H4 (cell line): ENCODE measurements around the gene FMN2. TPM values are rescaled to one million over a fixed set of nuclear protein-coding genes. Genes with fewer than 3 reads are reported as not detected.
"Not testable (repeated sequence)": the region's sequence is repeated elsewhere in the genome, so short reads cannot be mapped to it uniquely, and the experiment has no call there.

Source experiments
- DNase-seq: peaks from one replicate; pipeline ENCODE4 v3.0.0-alpha.2; 2015; ENCODE audit warnings: low spot score
- total RNA-seq: library from RNA; depleted of rRNA; stranded (reverse); fragments of >200 nt; shearing (Covaris generic); gene quantifications from 2 replicates; pipeline ENCODE4 v1.2.3, GENCODE V29; 2014

Gene FMN2
- total RNA-seq, 1 experiment from 2014 or later, result 5.2 TPM

- DNase-seq, result no peak
Observed at GRCh38 chr1:240254778-240255291, 163.2 kb downstream of the FMN2 start.

- DNase-seq, result no peak
Observed at GRCh38 chr1:240255922-240256321, 164.2 kb downstream of the FMN2 start.

DNA sequence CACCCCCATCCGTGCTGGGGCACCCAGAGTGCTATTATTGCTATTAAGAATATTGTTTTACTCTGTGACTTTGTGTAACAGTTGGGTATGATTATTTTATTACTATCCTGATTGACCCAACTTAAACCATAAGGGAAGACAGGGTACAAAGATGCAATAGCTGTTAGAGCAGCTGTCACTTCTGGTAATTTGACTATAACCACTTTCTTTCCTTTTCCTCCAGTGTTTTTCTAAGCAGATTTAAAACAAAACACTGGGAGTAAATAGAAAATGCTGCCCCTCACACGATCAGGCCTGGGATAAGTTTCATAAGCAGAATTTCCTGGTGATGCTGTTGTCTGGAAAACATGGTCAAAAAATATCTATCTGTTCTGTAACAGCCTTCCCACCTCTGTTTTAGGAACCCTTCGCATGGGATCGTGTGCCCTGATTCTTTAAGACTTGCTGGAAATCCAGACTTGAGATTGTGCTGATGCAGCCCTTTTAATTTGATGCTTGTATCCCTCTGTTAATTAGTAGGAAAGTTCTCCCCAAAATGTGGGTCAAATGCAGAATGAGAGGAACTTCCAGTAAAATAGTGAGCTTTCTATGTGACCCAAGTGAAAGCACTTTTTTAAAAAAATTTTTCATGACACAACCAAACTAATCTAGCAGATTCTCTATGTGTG, 165.3 kb downstream of the FMN2 start:
- DNase-seq, result no peak

DNA sequence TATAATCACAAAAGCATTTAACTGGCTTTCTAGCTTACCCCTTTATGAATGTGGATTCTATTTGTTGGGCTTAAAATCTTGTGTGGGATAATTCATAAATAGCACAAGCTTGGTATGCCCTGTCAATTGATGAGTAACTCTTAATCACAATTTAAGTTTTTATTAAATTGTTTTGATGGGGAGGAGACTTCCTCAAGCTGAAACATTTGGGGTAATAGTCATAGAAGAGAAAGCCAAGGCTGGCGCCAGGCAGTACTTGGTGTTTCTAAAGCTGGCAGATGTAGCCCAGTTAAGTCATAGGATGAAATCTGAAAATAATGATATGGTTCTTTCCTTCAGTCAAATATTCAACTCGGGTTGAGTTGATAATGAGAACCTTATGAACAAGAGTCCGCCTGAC, 167.2 kb downstream of the FMN2 start:
- DNase-seq, result no peak

GRCh38 chr1:240264494-240264893, 172.8 kb downstream of the FMN2 start:
- not testable (repeated sequence) for DNase-seq

DNA sequence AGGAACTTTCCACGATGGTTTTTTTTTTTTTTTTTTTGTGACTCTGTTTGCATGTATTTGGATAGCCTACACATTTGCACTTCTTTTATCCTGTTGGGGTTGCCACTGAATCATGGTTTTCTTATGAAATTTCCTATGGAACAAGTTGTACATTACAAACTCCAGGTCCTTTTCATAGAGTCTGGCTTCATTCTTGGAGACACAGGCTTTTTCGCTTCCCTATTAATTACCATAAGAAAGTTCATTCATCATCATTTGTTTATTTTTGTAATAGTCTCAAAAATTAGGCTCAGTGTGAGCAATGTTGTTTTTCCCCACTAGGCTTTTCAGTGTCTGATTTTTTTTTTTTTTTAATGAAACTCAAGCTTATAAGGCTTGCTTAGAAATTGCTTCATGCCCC, 179.4 kb downstream of the FMN2 start:
- DNase-seq, result no peak

DNA sequence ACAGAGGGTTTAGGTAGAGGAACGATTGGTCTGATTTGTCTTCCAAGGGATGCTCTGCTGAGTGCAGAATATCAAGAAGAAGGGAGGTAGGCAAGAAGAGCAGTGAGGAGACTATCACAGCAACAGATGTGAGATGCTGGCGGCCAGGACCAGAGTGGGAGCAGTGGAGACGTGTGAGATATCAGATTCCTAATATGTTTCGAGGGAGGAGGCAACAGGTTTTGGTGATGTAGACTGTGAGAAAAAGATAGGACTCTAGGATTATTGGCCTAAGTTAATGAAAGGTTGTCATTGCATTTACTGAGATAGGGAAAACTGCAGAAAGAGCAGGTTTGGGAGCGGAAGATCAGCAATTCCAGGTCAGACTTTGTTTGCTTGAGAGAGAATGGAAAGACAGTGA, 182.9 kb downstream of the FMN2 start:
- DNase-seq, result no peak

DNA sequence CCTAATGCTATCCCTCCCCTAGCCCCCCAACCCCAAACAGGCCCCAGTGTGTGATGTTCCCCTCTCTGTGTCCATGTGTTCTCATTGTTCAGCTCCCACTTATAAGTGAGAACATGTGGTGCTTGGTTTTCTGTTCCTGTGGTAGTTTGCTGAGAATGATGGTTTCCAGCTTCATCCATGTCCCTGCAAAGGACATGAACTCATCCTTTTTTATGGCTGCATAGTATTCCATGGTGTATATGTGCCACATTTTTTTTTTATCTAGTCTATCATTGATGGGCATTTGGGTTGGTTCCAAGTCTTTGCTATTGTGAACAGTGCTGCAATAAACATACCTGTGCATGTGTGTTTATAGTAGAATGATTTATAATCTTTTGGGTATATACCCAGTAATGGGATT, 183.5 kb downstream of the FMN2 start:
- DNase-seq, result not testable (repeated sequence)

DNA sequence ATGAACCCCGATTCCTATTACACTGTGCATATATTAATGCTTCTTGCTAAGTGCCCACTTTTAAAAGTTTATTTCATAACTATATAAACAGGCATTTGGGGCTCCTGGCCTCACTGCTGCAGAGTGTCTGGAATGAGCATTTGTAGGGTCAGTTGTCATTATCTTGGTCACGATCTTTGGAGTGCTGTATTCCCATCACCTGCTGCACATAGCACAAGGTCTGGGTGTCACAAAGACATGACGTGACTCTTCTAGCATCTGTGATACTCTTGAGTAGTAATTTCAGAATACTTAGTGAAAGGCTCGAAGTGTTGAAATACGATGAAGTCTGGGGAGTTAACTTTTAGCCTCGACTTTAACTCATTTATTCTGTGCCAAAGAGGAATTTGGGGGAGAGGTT, 186.4 kb downstream of the FMN2 start:
- DNase-seq, result no peak

DNA sequence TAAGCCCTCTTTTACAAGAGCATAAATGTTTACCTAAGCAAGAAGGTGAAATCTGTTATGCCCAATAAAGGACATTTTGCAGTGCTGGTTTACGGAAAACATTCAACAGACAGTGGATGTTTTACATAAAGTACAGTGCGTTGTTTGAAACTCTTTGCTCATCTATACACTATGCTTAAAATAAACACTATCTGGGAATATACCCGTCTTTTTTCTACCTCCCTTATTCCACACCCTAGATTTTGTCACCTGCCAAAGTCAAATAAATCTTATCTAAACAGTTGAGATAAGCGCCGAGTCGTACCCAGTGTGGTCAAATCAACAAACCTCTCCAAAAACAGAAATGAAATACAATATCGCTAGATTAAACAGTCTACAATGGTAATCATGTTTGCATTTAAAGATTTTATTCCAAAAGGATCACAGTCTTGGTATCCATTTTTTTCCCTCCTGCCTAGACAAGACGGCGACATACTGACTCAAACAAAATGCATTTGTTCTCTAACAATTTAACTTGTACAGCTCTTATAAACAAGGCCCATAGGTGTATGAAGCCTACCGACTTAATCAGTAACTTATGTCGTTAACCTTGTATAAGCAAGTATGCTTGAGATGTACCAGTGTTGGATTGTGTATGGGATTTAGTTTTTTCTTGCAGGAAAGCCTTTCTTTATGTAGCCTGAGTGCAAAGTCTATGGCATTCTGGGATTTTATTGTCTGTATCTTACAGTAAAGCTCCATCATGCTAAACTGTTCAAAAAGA, 189.1 kb downstream of the FMN2 start:
- DNase-seq, result no peak

DNA sequence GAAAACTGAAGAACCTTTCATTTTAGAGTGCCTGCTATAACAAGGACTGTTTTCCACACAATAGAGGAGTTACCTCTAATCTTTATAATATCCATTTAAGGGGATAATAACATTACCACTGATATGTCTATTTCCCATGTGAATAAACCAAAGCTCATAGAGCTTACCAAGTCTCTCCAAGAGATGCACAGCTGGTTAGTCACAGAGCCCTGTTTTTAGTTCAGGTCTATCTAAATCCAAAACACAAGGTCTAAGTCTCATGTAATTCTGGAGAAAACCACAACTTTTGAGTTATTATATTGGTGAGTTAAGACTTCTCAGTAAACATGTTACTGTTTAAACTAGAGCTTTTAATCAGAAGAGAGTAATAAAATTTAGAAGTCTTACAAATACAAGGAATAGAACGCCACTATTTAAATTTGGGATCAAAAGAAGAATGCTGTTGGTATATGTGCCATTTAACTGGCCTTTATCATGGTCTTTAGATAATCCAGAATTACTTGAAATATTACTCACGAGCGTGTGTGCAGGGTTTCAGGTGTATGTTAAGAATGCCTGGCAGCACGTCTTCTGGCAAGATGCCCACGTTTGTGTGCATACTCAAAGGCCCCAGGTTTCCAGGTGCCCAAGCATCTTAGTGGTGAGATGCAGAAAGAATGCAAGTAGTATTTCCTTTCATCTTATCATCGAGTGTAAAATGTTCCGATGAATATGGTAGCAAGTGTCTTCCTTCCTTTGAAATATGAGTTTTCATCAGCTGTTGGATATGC, 190.6 kb downstream of the FMN2 start:
- no peak for DNase-seq

DNA sequence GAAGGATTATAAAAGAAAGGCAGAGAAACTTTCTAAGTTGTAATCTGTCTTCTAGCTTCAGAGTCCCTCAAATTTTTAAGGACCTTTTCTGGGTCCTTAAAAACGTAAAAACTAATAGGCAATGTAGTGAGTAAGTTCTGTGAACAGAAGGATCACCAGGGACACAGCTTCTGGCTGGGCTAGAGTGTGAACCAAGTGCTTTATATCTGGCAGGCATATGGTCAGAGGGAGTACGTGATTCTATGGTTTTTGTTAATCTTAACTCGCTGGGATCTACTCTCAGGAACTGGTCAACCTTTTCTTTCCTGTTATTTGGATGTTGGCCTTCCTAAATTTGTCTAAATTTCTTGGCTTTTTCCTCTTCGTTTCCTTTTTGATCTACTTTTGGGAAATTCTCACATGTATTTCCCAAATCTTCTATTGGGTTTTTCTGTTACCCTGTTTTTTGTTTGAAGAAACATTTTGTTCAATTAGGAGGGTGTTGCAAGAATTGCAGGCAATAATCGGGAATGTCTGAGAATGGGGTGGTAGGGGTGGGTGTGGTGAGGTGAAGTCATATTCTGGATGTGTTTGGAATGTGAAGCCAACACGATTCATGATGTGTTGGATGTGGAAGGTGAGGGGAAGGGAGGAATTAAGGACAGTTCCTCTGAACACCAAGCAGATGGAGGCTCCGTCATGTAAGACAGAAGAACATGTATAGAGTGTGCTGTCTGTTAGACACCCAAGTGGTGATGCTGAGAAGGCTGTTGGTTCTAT, 193.2 kb downstream of the FMN2 start:
- DNase-seq, result no peak

DNA sequence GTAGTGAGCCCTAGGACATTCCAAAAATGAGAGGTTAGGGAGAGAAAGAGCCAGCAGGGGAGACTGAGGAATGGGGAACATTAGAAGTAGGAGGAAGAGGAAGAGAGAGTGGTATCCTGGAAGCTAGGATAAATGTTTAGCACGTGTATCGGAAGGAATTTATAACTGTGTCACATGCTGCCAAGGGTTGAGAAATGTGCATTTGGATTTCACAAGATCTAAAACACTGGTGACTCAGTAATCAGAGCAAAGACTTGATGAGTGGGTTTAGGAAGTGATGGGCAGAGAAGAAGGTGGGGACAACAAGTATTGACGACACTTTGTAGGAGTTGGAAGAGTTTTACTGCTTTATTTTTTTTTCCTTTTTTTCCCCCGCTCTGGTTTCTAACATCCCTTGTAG, 193.9 kb downstream of the FMN2 start:
- DNase-seq, result no peak

- no peak for DNase-seq
Observed at GRCh38 chr1:240287722-240288121, 196.0 kb downstream of the FMN2 start.

DNA sequence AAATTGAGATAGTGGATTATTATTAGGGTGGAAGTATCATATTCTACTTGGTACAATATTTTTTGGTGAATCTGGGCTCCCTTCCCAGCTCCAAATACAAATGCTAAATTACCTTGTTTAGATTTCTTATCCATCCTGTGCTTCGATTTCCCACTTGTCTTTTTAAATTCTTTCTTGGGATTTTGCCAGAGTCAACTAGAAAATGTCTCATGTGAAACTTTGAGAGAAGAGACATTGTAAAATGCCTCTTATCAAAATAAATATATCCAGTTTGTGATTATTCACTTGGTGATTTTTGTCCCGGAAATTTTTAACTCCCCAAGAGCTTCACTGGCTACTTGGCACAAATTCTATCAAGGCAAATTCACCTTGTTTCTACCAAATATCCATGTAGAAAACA, 202.0 kb downstream of the FMN2 start:
- no peak for DNase-seq

DNA sequence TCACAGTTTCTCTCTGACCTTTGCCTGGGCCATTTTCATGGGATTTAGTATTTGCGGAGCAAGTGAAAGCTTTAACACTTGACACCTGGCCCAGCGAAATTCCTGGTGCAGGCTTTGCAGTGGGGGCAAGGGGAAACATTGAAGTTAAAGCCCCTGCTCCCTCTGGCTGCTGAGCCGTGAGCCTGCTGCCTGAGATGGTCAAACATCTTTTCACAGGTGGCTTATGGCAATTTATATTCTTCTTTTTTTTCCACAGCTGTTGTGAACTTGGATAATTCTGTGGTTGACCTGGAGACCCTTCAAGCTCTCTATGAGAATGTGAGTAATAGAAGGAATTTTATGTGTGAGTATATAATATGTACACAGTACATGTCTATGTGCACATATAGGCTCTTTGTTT, 202.9 kb downstream of the FMN2 start:
- no peak for DNase-seq

DNA sequence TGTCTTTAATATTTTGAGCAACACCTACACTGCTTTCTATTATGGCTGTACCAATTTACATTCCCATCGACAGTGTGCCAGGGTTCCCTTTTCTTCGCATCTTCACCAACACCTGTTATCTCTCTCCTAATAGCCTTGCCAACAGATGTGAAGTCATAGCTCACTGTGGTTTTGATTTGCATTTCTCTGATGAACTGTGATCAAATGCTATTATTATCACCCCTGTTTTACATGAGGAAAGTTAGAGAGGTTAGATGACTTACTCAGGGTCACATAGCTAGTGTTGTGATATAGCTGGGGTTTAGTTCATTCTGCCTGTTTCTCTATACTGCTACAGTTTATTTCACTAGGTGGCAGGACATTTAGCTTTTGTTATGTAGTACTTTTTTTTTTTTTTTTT, 204.1 kb downstream of the FMN2 start:
- no peak for DNase-seq

DNA sequence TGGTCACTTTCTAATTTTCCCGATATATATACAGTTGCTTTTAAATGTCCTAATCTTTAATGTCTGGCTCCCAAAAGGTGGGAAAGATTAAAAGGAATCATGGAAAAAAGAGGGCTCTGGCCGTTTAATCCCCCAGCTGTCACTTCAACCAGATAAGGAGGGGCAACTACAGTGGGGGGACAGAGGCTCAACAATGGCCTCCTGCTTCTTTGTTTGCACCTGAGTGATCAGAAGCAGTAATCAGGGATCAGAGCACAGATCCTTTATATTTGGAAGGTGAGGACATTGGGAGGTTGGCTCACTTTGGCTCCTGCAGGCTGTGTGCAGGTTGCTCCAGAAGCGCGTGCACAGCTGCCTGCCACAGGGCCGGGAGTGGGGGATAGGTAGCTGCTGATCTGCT, 212.8 kb downstream of the FMN2 start:
- DNase-seq, result no peak

- no peak for DNase-seq
Observed at GRCh38 chr1:240306673-240307072, 215.0 kb downstream of the FMN2 start.

DNA sequence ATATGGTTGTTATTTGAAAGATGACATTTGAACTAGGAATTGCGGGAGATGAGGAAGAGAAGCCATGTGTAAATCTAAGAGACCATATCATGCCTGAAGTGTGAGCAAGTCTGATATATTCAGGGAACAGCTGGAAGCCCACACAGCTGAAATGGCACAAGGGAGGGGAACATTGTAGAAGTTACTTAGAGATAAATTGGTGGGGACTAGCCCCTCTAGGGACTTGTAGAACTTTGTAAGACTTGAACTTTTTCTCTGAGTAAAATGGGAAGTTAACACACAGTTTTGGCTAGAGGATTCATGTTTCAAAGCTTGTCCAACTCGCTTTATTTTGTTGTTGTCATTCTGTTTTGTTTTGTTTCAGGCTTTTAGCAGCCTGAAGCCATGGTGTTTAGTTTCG, 216.4 kb downstream of the FMN2 start:
- DNase-seq, result no peak

DNA sequence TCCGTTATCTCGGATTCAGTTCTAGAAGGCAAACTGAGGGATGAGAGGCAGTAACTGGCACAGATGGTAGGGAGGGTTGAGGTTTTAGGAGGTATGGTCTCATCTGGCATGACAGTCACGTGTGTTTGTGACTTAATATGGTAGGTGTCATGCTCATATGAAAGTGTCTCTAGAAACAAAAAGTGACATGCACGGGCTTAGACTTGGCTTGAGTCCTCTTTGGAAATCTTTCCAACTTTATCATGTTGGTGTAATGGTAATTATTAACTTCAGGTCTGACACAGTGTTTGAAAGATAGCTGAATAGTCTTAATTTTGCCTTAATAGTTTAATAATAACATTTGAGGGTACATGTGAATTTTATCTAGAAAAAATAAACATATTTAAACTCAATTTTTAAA, 218.1 kb downstream of the FMN2 start:
- no peak for DNase-seq
